Activated CD4-positive, CD25-positive, alpha-beta regulatory T cell treated with anti-CD3 and anti-CD28 coated beads, Interleukin-2, amount 50 U/mL, for 72 hours (primary cell): ENCODE measurements around the gene GRIK4.
"Not testable (repeated sequence)": the region's sequence is repeated elsewhere in the genome, so short reads cannot be mapped to it uniquely, and the experiment has no call there.

ENCODE experiments used
- DNase-seq: peaks from one replicate; pipeline ENCODE4 v3.0.0; 2021

Gene GRIK4, protein sequence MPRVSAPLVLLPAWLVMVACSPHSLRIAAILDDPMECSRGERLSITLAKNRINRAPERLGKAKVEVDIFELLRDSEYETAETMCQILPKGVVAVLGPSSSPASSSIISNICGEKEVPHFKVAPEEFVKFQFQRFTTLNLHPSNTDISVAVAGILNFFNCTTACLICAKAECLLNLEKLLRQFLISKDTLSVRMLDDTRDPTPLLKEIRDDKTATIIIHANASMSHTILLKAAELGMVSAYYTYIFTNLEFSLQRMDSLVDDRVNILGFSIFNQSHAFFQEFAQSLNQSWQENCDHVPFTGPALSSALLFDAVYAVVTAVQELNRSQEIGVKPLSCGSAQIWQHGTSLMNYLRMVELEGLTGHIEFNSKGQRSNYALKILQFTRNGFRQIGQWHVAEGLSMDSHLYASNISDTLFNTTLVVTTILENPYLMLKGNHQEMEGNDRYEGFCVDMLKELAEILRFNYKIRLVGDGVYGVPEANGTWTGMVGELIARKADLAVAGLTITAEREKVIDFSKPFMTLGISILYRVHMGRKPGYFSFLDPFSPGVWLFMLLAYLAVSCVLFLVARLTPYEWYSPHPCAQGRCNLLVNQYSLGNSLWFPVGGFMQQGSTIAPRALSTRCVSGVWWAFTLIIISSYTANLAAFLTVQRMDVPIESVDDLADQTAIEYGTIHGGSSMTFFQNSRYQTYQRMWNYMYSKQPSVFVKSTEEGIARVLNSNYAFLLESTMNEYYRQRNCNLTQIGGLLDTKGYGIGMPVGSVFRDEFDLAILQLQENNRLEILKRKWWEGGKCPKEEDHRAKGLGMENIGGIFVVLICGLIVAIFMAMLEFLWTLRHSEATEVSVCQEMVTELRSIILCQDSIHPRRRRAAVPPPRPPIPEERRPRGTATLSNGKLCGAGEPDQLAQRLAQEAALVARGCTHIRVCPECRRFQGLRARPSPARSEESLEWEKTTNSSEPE

DNA sequence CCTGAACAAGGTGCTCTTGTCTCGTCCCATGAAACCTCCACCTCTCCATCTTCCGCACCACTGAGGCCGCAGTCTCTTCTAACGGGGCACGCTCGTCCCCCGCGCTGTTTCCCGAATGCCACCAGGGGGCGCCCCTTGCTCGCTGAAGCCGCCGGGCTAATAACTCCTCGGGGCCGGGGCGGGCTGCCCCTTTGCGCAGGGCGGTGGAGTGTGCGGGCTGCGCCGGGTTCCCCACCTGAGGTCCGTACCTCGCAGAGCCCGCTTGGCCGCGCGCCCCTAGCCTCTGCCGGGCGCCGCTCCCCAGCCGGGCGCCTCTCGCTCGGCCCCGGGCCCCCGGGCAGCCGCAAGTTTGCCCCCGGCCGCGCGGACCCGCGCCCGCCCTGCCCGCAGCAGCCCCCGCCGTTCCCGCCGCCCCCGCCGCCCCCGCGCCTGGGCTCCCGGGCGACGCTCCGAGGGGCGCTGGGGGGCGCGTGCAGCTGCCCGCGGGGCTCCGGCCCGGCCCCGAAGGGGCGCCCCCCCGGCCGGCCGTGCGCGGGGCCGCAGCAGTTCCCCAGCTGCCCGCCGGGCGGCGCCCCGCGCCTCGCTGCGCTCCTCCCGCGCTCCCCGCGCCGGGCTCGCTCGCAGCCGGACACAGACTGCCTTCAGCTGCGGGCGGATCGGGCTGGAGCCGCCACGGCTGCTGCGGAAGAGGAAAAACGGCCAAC, at the start of gene GRIK4:
Gene GRIK4 (plus strand): TSS at position 633 of the 704 bp plus-strand sequence. CDS start 148,571 bp downstream, outside the sequence.
- peak; percentile 81 for DNase-seq

DNA sequence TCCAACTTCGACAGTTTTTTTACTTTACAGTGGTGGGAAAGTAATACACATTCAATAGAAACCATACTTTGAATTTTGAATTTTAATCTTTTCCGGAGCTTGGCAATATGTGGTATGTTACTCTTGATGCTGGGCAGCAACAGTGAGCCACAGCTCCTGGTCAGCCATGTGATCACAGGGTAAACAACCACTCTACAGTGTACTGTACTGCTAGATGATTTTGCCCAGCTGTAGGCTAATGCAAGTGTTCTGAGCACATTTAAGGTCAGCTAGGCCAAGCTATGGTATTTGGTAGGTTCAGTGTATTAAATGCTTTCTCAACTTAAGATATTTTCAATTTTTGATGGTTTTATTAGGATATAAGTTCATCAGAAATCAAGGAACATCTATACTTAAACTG, 48.7 kb upstream of the GRIK4 start:
- no peak for DNase-seq

DNA sequence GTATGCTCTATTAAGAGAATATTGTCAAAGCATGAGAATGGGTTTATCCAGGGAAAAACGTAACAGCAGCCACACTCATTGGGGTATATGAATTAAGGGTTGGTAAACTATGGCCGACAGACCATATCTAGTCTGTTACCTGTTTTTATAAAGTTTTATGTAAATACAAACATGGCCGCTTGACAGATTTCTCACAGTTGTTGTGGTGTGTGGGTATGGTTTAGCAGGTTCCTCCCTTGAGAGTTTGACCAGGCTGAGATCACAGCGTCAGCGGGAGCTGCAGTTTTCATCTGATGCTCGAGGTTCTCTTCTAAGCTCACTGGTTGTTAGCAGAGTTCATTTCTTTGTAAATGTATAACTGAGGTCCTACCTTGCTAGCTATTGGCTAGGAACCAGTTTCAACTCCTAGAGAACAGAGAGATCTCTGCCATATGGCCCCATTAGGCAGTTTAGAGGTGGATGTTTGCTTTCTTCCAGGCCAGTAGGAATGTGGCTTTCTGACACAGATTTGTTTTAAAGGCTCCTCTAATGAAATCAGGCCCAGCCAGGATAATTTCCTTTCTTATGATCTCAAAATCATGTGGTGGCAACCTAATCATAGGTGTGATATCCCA, 45.5 kb upstream of the GRIK4 start:
- DNase-seq: no peak

DNA sequence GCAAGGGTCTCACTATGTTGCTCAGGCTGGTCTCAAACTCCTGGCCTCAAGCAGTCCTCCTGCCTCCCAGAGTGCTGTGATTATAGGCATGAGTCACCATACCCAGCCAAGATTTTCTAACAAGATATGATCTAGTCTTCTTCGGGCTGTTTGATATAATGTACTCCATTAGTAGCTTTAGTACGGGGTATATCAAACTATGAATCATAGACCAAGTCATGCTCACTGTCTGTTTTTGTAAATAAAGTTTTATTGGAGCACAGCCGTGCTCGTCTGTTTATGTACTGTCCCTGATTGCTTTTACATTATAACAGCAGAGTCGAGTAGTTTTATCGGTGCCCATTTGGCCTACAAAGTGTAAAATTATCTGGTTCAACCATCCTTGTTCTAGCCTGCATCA, 43.9 kb upstream of the GRIK4 start:
- DNase-seq: no peak

DNA sequence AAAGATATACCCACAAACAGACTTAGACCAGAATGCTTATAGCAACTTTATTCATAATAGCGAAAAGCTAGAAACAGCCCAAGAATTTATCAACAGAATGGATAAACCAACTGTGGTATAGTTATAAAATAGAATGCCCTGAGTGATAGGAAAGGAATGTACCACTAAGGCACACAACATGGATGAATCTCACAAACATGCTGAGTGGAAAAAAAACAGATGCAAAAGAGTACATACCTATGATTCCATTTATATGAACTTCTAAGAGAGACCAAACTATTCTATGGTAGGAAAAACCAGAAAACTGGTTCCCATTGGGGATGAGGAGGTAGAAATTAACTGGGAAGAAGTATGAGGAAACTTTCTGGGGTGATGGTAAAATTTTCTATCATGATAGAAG, 40.4 kb upstream of the GRIK4 start:
- no peak for DNase-seq

DNA sequence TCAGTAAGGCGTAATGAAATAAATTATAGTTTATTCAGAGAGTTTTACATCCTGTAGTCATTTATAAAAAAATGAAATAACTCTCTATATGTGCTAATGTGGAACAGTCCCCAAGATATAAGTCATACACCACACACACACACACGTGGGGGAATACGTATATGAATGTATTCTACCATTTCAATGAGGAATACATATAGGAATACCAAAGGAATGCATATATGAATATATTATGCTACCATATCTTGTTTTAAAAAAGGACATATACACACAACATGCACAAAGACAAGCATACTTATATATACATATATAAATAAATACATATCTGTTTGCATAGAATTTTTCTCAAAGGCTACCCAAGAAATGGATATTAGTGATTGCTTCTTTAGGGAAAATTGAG, 39.6 kb upstream of the GRIK4 start:
- DNase-seq: no peak

DNA sequence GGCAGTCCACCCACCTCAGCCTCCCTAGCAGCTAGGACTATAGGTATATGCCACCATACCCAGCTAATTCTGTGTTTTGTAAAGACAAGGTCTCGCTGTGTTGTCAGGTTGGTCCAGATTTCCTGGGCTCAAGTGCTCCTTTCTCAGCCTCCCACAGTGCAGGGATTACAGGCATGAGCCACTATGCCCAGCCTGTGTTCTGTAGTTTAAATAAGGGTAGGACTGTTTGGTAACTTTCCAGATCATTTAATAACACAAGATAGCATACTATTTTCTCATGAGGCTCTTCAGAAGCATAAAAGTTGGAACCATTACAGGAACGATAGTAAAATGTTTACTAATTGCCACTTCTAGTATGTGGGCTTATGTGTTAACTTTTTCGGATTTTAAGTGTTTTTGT, 38.0 kb upstream of the GRIK4 start:
- DNase-seq: no peak

DNA sequence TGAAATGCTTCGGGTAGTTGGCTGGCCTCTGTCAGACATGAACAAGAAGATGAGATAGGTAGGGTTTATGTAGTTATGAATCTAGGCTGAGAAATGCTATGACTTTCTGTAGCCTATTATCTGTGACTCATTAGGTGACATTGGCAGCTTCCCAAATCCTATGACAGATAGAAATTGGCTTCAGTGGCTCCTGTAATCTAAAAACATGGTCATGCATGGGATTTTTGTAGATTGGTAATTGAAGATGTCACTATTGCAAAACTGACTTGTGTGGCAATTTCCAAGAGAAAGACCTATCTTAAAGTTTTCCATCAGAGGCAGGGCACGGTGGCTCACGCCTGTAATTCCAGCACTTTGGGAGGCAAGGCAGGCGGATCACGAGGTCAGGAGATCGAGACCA, 29.4 kb upstream of the GRIK4 start:
- no peak for DNase-seq

DNA sequence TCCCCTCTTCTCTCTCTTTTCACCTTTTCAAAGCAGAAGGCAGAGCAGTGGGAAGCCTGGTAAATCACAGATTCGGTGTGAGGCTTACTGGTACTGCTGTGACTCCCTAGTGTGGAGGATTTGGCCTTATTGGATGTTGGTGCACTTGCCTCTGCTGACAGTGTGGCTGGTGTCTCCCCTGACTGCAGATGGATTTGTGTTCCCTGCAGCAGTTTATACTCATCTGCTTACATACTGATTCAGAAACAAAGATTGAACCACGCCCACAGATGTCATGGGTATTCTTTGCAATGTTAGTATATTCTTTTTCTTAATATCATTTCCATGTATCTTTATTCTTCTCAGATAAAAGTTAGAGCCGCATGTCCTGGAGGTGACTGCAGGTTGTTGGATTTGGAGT, 26.8 kb upstream of the GRIK4 start:
- DNase-seq: no peak

DNA sequence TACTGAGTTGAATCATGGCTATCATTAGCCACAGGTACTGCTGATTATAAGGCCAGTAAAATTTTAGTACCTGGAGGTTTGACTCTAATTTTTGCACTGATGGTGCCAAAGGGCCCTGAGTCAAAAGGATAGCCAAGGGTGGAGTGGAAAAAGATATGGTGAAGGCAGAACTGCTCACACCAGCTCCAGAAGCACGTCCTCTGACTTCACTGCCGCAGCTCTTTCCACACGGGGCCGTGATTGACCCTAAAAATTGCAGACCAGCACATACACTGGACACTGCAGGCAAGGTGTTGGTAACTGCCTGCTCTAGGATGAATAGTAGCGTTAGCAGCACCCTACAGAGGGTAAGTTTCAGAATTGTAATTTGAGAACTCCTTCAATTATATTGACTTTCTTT, 25.4 kb upstream of the GRIK4 start:
- DNase-seq: no peak

DNA sequence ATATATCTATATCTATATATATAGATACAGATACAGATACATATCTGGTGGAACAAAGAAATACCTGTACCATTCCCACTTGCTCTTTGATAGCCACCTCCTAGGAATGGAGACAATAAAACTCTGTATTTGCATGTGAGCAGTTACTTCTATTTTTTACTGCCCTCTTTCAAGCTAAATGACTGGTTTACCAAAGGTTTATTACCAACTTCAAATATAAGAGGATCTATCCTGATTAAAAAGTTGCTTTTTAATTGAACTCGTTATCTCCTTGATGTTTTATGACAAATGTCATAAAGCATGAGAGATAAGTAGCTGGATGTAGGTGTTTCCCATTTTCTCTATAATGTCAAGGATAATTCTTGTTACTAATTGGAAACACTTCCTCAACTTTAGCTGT, 21.7 kb upstream of the GRIK4 start:
- no peak for DNase-seq

DNA sequence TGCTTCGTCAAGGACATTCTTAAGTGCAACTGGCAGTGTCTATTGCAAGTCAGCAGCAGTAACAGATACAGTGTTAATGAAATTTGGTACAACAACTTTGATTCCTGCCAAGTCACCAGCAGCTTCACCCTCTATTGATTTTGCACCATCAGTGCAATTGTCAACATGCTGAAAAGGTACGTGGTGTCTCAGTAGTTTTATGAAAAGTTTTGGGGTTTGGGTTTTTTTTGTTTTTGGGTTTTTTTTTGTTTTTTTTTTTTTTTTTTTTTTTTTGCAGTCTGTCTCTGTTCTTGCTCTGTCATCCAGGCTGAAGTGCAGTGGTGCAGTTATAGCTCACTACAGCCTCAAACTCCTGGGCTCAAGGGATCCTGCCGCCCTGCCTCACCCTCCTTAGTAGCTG, 19.1 kb upstream of the GRIK4 start:
- DNase-seq: no peak

DNA sequence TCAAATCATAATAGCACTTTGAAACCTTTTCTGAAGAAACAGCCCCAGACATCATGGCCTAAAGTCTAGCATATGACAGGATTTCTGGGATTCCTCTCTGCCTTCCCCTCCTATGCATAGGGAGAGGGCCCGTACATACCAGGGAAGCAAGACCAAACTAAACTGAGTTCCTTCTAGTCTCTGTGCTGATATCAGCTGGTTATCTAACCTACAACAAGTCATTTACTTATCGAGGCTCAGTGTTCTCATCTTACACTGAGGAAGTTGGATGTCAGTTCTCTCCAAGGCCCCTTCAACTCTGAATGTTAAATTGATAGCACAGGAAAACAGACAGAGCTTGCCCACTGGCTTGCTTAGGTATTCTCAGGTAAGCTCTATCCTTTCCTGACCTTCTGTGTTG, 17.0 kb upstream of the GRIK4 start:
- no peak for DNase-seq

DNA sequence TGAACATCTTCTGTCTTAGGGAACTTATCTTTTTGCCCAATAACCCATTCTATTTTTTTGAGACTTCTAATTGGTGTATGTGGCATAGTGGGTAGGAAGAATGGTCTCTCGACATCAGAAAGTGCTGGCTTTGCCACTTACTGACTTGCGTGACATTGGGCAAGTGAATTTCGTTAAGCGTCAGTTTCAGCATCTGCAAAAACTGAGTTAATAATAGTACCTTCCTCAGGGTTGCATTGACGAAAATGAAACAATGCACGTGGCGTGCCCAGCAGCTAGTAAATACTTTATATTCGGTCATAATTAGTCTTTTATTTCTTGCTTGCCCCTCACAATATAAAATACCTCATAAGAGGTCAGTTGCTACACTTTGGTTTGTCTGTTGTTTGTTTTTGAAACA, 12.5 kb upstream of the GRIK4 start:
- no peak for DNase-seq

DNA sequence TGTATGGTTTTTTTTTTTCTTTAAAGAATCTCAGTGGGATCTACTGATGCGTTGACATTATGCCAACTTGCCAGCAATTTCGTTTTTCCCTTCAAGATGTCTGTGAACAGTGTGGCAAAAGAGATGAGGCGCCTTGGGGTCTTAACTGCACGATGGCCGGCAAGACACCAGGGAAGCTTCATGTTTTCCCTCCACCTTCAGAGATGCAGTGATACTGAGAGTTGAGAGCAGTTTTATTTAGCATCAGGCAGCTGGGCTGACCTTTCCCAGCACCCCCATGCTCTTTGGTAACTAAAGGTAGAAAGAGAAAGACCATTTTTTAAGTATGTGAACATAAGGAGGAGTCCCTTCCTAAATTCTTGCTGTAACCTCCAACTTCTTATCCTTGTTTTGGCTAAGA, 11.7 kb upstream of the GRIK4 start:
- no peak for DNase-seq

DNA sequence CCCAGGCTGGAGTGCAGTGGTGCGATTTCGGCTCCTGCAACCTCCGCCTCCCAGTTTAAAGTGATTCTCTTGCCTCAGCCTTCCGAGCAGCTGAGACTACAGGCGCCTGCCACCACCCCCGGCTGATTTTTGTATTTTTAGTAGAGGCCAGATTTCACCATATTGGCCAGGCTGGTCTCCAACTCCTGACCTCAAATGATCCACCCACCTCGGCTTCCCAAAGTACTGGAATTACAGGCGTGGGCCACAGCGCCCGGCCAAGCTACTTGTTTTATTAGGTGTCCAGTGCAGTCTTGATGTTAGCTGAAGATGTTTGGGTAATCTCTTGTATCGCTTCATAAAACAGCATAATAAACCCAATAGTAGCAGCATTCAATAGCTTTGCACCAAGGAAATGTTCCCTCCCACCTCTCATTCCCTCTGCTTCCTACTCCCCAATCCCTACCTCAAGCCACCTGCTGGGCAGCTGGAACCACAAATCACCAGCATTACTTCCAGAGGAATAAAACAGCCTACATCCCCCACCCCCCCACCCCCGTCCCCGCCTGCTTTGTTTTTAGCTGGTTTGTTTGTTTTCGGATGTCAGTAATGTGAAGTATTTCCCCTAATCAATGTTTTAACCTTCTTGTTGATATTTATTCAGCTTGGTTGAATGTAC, 11.0 kb upstream of the GRIK4 start:
- DNase-seq: no peak

DNA sequence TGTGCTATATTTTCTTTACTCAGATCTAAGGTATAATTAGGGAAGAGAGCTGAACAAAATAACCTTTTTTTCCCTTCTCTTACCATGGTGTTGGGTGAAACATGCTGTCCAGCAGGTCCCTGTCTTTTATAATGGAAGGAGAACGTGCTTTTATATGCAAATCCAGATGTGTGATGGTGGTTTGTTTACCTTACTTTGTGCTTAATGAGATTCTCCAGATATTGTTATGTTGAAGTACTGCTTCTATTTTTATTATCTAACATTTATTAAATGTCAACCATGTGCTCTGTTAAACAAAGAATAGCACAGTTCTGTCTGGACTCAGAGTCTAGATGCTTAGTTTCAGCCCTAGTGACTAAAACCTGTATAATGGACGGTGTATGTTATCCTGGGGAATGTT, 10.1 kb upstream of the GRIK4 start:
- DNase-seq: no peak

DNA sequence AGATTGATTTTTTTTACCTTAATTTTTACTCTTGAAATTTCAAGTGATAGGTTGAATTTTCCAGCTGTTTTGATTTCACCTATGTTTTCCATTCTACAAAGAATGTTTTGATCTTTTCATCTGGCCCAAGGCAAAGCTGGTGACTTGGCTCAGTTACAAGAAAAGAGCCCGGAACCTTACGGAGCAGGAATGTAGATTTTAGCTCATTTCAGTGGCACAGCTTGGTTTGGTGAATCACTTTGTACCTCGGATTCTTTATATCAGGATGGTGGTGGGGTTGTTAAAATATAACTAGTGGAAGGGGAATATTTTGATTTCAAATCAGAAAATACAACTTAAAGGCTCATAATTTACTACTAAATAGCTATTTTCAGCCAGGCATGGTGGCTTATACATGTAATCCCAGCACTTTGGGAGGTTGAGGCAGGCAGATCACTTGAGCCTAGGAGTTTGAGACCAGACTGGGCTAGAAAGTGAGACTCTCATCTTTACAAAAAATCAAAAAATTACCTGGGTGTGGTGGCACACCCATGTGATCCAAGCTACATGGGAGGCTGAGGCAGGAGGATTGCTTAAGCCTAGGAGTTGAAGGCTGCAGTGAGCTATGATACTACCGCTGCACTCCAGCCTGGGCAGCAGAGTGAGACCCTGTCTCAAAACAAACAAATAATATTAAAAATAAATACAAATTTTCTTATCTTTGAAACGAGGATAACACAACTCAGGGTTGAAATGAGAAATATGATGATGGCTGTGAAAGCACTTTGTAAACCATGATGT, 9.4 kb upstream of the GRIK4 start:
- DNase-seq: no peak

DNA sequence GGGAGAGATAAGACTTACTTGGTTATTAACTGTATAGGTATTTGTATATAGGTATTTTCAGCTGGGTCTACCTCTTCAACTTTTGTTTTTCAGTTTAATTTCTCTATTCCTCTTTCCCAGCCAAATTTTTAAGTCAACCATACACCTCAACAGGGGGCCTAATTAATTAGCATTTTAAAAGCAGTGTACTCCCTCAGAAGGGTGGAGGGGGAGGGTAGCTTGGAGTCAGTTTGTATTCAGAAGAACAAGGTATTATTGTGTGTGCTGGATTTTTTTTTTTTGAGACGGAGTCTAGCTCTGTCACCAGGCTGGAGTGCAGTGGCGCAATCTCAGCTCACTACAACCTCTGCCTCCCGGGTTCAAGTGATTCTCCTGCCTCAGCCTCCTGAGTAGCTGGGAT, 8.0 kb upstream of the GRIK4 start:
- not testable (repeated sequence) for DNase-seq

DNA sequence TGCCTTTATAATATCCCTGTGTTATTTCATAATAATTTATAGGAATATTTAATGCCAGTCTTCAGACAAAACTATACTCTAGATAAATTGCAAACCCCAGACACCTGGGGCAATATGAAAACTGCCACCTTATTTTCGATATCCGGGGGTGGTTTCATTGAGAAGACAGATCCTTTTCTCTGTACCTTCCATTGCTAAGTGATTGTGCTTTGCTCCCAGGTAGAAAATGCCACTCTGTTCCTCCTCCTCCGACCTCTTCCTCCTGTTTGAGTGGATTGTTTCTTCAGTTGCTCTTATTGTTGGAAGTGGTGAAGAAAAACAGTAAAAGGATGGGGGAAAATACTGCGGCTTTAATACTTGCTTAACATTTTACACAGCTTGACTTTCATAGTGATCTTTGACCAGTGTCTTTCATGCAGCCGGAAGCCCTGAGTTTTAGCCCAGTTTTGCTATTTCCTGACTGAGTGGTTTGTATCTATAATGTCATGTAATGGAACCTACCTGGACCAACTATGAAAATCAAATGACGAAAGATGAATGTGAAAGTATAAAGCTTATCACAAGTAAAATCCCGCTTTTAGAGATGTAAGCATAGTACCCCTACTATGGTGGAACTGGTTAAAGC, 5.6 kb upstream of the GRIK4 start:
- DNase-seq: no peak
